Upper lobe of left lung (tissue), 6 donors: Measurements from ENCODE around the gene XPO6. TPM values are rescaled to one million over a fixed set of nuclear protein-coding genes. Genes with fewer than 3 reads are reported as not detected.

Source experiments
- ATAC-seq, 2 donors: fragments of 200-7000 bp; cut with Tn5 transposase; one replicate each; pipeline ENCODE4 v1.9.1; 2022; ENCODE audit warnings: mild to moderate bottlenecking in 2 of 2, moderate library complexity in 2 of 2; ENCODE audit not compliant: low FRiP score in 2 of 2
- DNase-seq, 2 donors: peaks; one replicate each; pipeline ENCODE4 v3.0.0-alpha.2; 2019 to 2020
- H3K27ac ChIP-seq, 4 donors: fragments of 200-600 bp; sonication (generic); one replicate each; pipeline ENCODE4 v1.5.1; 2016 to 2019
- H3K27me3 ChIP-seq, 4 donors: fragments of 200-600 bp; sonication (generic); one replicate each; pipeline ENCODE4 v1.5.1; 2017 to 2019
- H3K36me3 ChIP-seq, 4 donors: fragments of 200-600 bp; sonication (generic); one replicate each; pipeline ENCODE4 v1.5.1; 2016 to 2019
- H3K4me1 ChIP-seq, 4 donors: fragments of 200-600 bp; sonication (generic); one replicate each; pipeline ENCODE4 v1.5.1; 2018 to 2019
- H3K4me3 ChIP-seq, 4 donors: fragments of 200-600 bp; sonication (generic); one replicate each; pipeline ENCODE4 v1.5.1; 2017 to 2019; ENCODE audit warnings: mild to moderate bottlenecking in 2 of 4, moderate library complexity in 1 of 4
- H3K9me3 ChIP-seq, 4 donors: fragments of 200-600 bp; sonication (generic); one replicate each; pipeline ENCODE4 v1.5.1; 2018 to 2019
- EP300 ChIP-seq, 4 donors: sonication (generic); formaldehyde crosslinking; IDR thresholded peaks; one replicate each; pipeline ENCODE4 v1.5.1; 2017; ENCODE audit warnings: antibody characterized with exemption in 4 of 4, control low read depth in 2 of 4
- POLR2A ChIP-seq, 4 donors: fragments of 450-650 bp; IDR thresholded peaks; one replicate each; pipeline ENCODE4 v1.5.1; 2016 to 2017; ENCODE audit warnings: antibody characterized with exemption in 4 of 4, mild to moderate bottlenecking in 2 of 4
- POLR2AphosphoS5 ChIP-seq, 2 donors: sonication (generic); formaldehyde crosslinking; IDR thresholded peaks; one replicate each; pipeline ENCODE4 v1.5.1; 2017; ENCODE audit warnings: antibody characterized with exemption in 2 of 2
- WGBS, 2 donors: methylation state at CpG; one replicate each; pipeline ENCODE4 v1.1.5; 2017 to 2018; 5-methylcytosine and 5-hydroxymethylcytosine counted together
- total RNA-seq, 6 donors: library from RNA; depleted of rRNA in 4 of 6; stranded (reverse); fragments of >200 nt in 4 of 6; gene quantifications; one replicate each; pipeline versions ENCODE4 v1.1.0 to v1.2.1, GENCODE V29; 2016 to 2021
- TF ChIP-seq, protein P1 (sequence below), 6 experiments: fragments of 450-650 bp in 4 of 6; fragments of 200-600 bp in 2 of 6; sonication (generic) in 2 of 6; IDR thresholded peaks; one replicate each; pipeline ENCODE4 v1.5.1; 2016 to 2019; ENCODE audit warnings: antibody characterized with exemption in 6 of 6
- donor health status: DM: no; HTN: no; CAD: no; lungs with moderate emphysema.
- donor health status: DM: no; HTN: yes; CAD: no; lungs with severe emphysema.

The XPO6 gene
- total RNA-seq, 6 donors from 2014 or later: 95.5 to 256 (median 129) TPM

- Histone ChIP-seq H3K9me3 (no peaks in the 10 kb centered on the region), H3K4me1 (peaks cover 20 to 51% (median 32%) of the 10 kb centered on the region in 4 donors), H3K27me3 (no peaks in the 10 kb centered on the region), H3K27ac (peak overlapping the region; percentile 48 to 76 (median 64)), H3K4me3 (no peak overlapping the region), H3K36me3 (peaks cover 0 to 6% (median 0%) of the 10 kb centered on the region in 4 donors)
- DNase-seq (peak in 1 of 2 donors; percentile 55), ATAC-seq (peak in 1 of 2 donors; percentile 55)
- TF ChIP-seq POLR2A (IDR thresholded peaks at IDR 0.05) (peak in 1 of 4 donors; percentile 51), POLR2AphosphoS5 (IDR thresholded peaks at IDR 0.05) (no peak), EP300 (IDR thresholded peaks at IDR 0.05) (no peak)
- TF ChIP-seq, protein P1, sequence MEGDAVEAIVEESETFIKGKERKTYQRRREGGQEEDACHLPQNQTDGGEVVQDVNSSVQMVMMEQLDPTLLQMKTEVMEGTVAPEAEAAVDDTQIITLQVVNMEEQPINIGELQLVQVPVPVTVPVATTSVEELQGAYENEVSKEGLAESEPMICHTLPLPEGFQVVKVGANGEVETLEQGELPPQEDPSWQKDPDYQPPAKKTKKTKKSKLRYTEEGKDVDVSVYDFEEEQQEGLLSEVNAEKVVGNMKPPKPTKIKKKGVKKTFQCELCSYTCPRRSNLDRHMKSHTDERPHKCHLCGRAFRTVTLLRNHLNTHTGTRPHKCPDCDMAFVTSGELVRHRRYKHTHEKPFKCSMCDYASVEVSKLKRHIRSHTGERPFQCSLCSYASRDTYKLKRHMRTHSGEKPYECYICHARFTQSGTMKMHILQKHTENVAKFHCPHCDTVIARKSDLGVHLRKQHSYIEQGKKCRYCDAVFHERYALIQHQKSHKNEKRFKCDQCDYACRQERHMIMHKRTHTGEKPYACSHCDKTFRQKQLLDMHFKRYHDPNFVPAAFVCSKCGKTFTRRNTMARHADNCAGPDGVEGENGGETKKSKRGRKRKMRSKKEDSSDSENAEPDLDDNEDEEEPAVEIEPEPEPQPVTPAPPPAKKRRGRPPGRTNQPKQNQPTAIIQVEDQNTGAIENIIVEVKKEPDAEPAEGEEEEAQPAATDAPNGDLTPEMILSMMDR (IDR thresholded peaks at IDR 0.05): no peak
- WGBS, 2 donors: 59 to 73% methylated on average over 8 to 10 of the region's 10 CpGs
Measured at GRCh38 chr16:28192806-28193529, 18.8 kb downstream of the XPO6 start.

GRCh38 chr16:28191364-28191960 lies 20.3 kb downstream of the XPO6 start:
- DNase-seq (no peak), ATAC-seq (no peak)
- H3K27ac ChIP-seq: no peak overlapping the region
- peaks cover 28 to 51% (median 43%) of the 10 kb centered on the region in 4 donors for H3K4me1 ChIP-seq
- TF ChIP-seq POLR2AphosphoS5 (IDR thresholded peaks at IDR 0.05) (no peak), POLR2A (IDR thresholded peaks at IDR 0.05) (no peak), EP300 (IDR thresholded peaks at IDR 0.05) (no peak)
- TF ChIP-seq, protein P1 (IDR thresholded peaks at IDR 0.05): no peak
- no peak overlapping the region for H3K4me3 ChIP-seq
- no peaks in the 10 kb centered on the region for H3K27me3 ChIP-seq
- H3K9me3 ChIP-seq: no peaks in the 10 kb centered on the region
- WGBS, 2 donors: 79 to 81% methylated on average over 3 of the region's 3 CpGs
- H3K36me3 ChIP-seq: peaks cover 0 to 6% (median 0%) of the 10 kb centered on the region in 4 donors

- Histone ChIP-seq H3K4me1 (peaks cover 26 to 43% (median 39%) of the 10 kb centered on the region in 4 donors), H3K27ac (peak overlapping the region; percentile 18 to 76 (median 62)), H3K4me3 (no peak overlapping the region), H3K27me3 (no peaks in the 10 kb centered on the region), H3K9me3 (no peaks in the 10 kb centered on the region), H3K36me3 (no peaks in the 10 kb centered on the region)
- 52 to 77% methylated on average over 3 of the region's 3 CpGs for WGBS, 2 donors
- ATAC-seq: peak in 1 of 2 donors; percentile 72
- peak in 1 of 2 donors; percentile 68 for DNase-seq
- no peak for TF ChIP-seq POLR2A (IDR thresholded peaks at IDR 0.05)
- TF ChIP-seq, protein P1 (IDR thresholded peaks at IDR 0.05): no peak
- TF ChIP-seq EP300 (IDR thresholded peaks at IDR 0.05): no peak
- TF ChIP-seq POLR2AphosphoS5 (IDR thresholded peaks at IDR 0.05): no peak
Measured at GRCh38 chr16:28189245-28189644, 22.5 kb downstream of the XPO6 start.

- Histone ChIP-seq H3K27ac (peak overlapping the region; percentile 22 to 76 (median 62)), H3K4me3 (no peak overlapping the region), H3K36me3 (no peaks in the 10 kb centered on the region), H3K9me3 (no peaks in the 10 kb centered on the region), H3K27me3 (no peaks in the 10 kb centered on the region), H3K4me1 (peaks cover 19 to 34% (median 31%) of the 10 kb centered on the region in 4 donors)
- DNase-seq (no peak), ATAC-seq (peak; percentile 13 to 76)
- 50 to 69% methylated on average over 6 of the region's 6 CpGs for WGBS, 2 donors
- TF ChIP-seq EP300 (IDR thresholded peaks at IDR 0.05) (no peak), POLR2AphosphoS5 (IDR thresholded peaks at IDR 0.05) (peak in 1 of 2 donors; percentile 34)
Measured at GRCh38 chr16:28188085-28188916, 23.5 kb downstream of the XPO6 start.

DNA sequence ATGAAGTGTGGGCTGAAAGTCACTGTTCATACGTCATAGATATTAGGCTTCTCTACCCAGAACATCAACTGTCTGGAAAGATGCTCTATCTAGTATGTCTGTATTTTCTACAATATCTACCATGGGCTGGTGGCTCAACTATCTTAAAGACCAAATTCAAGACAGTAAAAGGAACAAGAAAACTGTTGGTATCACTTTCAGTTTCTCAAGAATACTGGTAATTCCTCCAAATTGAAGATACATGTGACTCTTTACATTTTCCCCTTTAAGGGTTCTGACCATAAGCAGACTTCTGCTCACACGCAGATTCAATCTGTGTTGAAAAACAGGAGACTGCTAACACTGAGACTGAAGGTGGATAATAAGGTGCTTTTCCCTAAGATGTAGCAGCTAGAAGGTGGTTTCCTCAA lies 24.2 kb downstream of the XPO6 start:
- Histone ChIP-seq H3K27ac (peak overlapping the region; percentile 22 to 76 (median 53)), H3K36me3 (no peaks in the 10 kb centered on the region), H3K4me1 (peaks cover 13 to 35% (median 28%) of the 10 kb centered on the region in 4 donors), H3K27me3 (no peaks in the 10 kb centered on the region), H3K4me3 (no peak overlapping the region), H3K9me3 (no peaks in the 10 kb centered on the region)
- WGBS, 2 donors: 53 to 66% methylated on average over 2 of the region's 2 CpGs
- no peak for TF ChIP-seq EP300 (IDR thresholded peaks at IDR 0.05)
- no peak for TF ChIP-seq POLR2AphosphoS5 (IDR thresholded peaks at IDR 0.05)
- no peak for TF ChIP-seq POLR2A (IDR thresholded peaks at IDR 0.05)
- TF ChIP-seq, protein P1 (IDR thresholded peaks at IDR 0.05): no peak
- DNase-seq (no peak), ATAC-seq (peak in 1 of 2 donors; percentile 49)
